GM12878 (cell line): ENCODE measurements around the gene ZDHHC22. TPM values are rescaled to one million over a fixed set of nuclear protein-coding genes. Genes with fewer than 3 reads are reported as not detected.
A peak's percentile ranks its signal among the peaks of the same experiment; 100 is the strongest.

Source experiments
- BACH1 ChIP-seq: fragments of 450-650 bp; IDR thresholded peaks from 2 replicates; pipeline ENCODE4 v1.6.1; 2017; ENCODE audit warnings: mild to moderate bottlenecking, borderline replicate concordance
- BCL3 ChIP-seq: IDR thresholded peaks from 2 replicates; pipeline ENCODE4 v1.6.1; 2011; ENCODE audit warnings: borderline replicate concordance, low read depth, mild to moderate bottlenecking, moderate library complexity, low read length; ENCODE audit not compliant: insufficient read depth, poor library complexity, severe bottlenecking
- BRCA1 ChIP-seq: IDR thresholded peaks from 2 replicates; pipeline ENCODE4 v1.6.1; 2011; ENCODE audit warnings: low read depth, low read length, improper control_type of control experiment
- CBFB ChIP-seq: IDR thresholded peaks from 2 replicates; pipeline ENCODE4 v1.6.1; 2016; ENCODE audit warnings: antibody characterized with exemption, low read depth
- ESRRA ChIP-seq: IDR thresholded peaks from 2 replicates; pipeline ENCODE4 v1.6.1; 2012; ENCODE audit warnings: mild to moderate bottlenecking, low read length, improper control_type of control experiment
- EZH2 ChIP-seq: IDR thresholded peaks from 2 replicates; pipeline ENCODE4 v1.6.1; 2012; ENCODE audit warnings: low read depth, mild to moderate bottlenecking, control low read depth, inconsistent platforms, low read length, borderline replicate concordance; ENCODE audit not compliant: control insufficient read depth
- FOS ChIP-seq: IDR thresholded peaks from 3 replicates; pipeline ENCODE4 v1.6.1; 2011; ENCODE audit warnings: borderline replicate concordance; ENCODE audit not compliant: insufficient read length; ENCODE audit errors: extremely low read depth
- FOXM1 ChIP-seq: IDR thresholded peaks from 2 replicates; pipeline ENCODE4 v1.6.1; 2012; ENCODE audit warnings: low read depth, mild to moderate bottlenecking, inconsistent platforms, low read length, moderate library complexity
- HCFC1 ChIP-seq: fragments of 150-350 bp; IDR thresholded peaks from 2 replicates; pipeline ENCODE4 v1.6.1; 2014; ENCODE audit warnings: low read length
- KDM1A ChIP-seq: fragments of 200-600 bp; sonication (generic); IDR thresholded peaks from 2 replicates; pipeline ENCODE4 v1.6.1; 2016; ENCODE audit warnings: borderline replicate concordance
- MTA2 ChIP-seq: fragments of 450-650 bp; IDR thresholded peaks from 2 replicates; pipeline ENCODE4 v1.6.1; 2016; ENCODE audit warnings: low read depth, mild to moderate bottlenecking, moderate library complexity
- MYB ChIP-seq: fragments of 150-350 bp; IDR thresholded peaks from 2 replicates; pipeline ENCODE4 v1.6.1; 2014; ENCODE audit warnings: mild to moderate bottlenecking, low read depth, low read length, borderline replicate concordance
- NKRF ChIP-seq: fragments of 450-650 bp; conservative IDR thresholded peaks from 2 replicates; pipeline ENCODE4 v1.6.1; 2017; ENCODE audit warnings: mild to moderate bottlenecking, moderate library complexity
- PAX5 ChIP-seq: IDR thresholded peaks from 2 replicates; pipeline ENCODE4 v1.6.1; 2011; ENCODE audit warnings: low read depth, low read length, borderline replicate concordance
- PKNOX1 ChIP-seq: fragments of 450-650 bp; IDR thresholded peaks from 2 replicates; pipeline ENCODE4 v1.6.1; 2016; ENCODE audit warnings: mild to moderate bottlenecking
- POLR2AphosphoS2 ChIP-seq: IDR thresholded peaks from 2 replicates; pipeline ENCODE4 v1.6.1; 2011; ENCODE audit warnings: low read depth, mild to moderate bottlenecking, low read length, improper control_type of control experiment, moderate library complexity
- RCOR1 ChIP-seq: conservative IDR thresholded peaks from 2 replicates; pipeline ENCODE4 v1.6.1; 2012; ENCODE audit warnings: low read depth, low read length, improper control_type of control experiment
- RFX5 ChIP-seq: IDR thresholded peaks from 2 replicates; pipeline ENCODE4 v1.6.1; 2011; ENCODE audit warnings: low read depth, low read length, improper control_type of control experiment
- SMAD1 ChIP-seq: fragments of 450-650 bp; IDR thresholded peaks from 2 replicates; pipeline ENCODE4 v1.6.1; 2018; ENCODE audit warnings: mild to moderate bottlenecking, low read depth; ENCODE audit not compliant: partially characterized antibody
- SMARCA5 ChIP-seq: fragments of 450-650 bp; IDR thresholded peaks from 2 replicates; pipeline ENCODE4 v1.6.1; 2017; ENCODE audit warnings: mild to moderate bottlenecking
- TCF12 ChIP-seq: IDR thresholded peaks from 2 replicates; pipeline ENCODE4 v1.6.1; 2011; ENCODE audit warnings: low read depth, mild to moderate bottlenecking, low read length
- ZBTB4 ChIP-seq: fragments of 450-650 bp; formaldehyde crosslinking; IDR thresholded peaks from 2 replicates; pipeline ENCODE4 v1.4.0; 2022; ENCODE audit warnings: mild to moderate bottlenecking, moderate library complexity
- polyA plus RNA-seq, 11 experiments: library from polyadenylated mRNA; depleted of rRNA in 4 of 11; unstranded in 6 of 11; stranded (reverse) in 5 of 11; fragments of >200 nt; fragmentation: Nextera tagmentation in 4 of 11; fragmentation: Illumina TruSeq in 1 of 11; extraction: Ambion mirVana in 4 of 11; extraction: Trizol in 1 of 11; gene quantifications; 1 replicate in 1 of 11; 2 replicates in 10 of 11; pipeline versions ENCODE4 v1.2.1 to v1.2.3, GENCODE V29; 2011 to 2016; ENCODE audit warnings: inconsistent platforms in 2 of 11, missing spikeins in 2 of 11, low read depth in 1 of 11
- total RNA-seq, 4 experiments: library from RNA; depleted of rRNA in 3 of 4; stranded (reverse); fragments of >200 nt in 3 of 4; fragmentation: Illumina TruSeq in 1 of 4; extraction: Trizol in 1 of 4; gene quantifications; 2 replicates each; pipeline versions ENCODE4 v1.2.1 to v1.2.3, GENCODE V29; 2013 to 2021

ZDHHC22 gene
- total and polyA plus RNA-seq, 10 of the 15 experiments (the other 5 are each of a cell fraction or from before 2014, with no cell fraction given) = 0.06 TPM; not detected in 9

- TF ChIP-seq PKNOX1 (peak; percentile 69), RCOR1 (peak; percentile 89), BCL3 (peak; percentile 34), TCF12 (peak; percentile 49), NKRF (peak; percentile 47), ESRRA (no peak; the same call in 1 of the 2 replicates), FOXM1 (peak; percentile 95), SMARCA5 (no peak), PAX5 (peak; percentile 97), EZH2 (no peak), MYB (peak; percentile 14; the same call in 1 of the 2 replicates), BACH1 (peak; percentile 84; the same call in 1 of the 2 replicates), HCFC1 (no peak), MTA2 (peak; percentile 92), ZBTB4 (CRISPR knock-in tag) (no peak), SMAD1 (peak; percentile 43), POLR2AphosphoS2 (0 out of 2 replicates have a peak, but pooled peaks have one; percentile 41), KDM1A (no peak), FOS (no peak), CBFB (peak; percentile 82; the same call in 1 of the 2 replicates), RFX5 (no peak; the same call in 1 of the 2 replicates), BRCA1 (no peak)
Measured at GRCh38 chr14:77120771-77121743, 20.5 kb downstream of the ZDHHC22 start (continued).
